Thyroid gland (tissue), 4 donors: Measurements from ENCODE around the gene FGF5.

Source experiments
- CTCF ChIP-seq, 6 experiments: fragments of 200-600 bp in 3 of 6; fragments of 450-650 bp in 3 of 6; sonication (generic) in 3 of 6; IDR thresholded peaks; one replicate each; pipeline ENCODE4 v1.5.1; 2016 to 2019; ENCODE audit warnings: antibody characterized with exemption in 6 of 6, mild to moderate bottlenecking in 2 of 6, inconsistent platforms in 1 of 6, moderate library complexity in 1 of 6
- POLR2A ChIP-seq, 2 donors: fragments of 450-650 bp; IDR thresholded peaks; one replicate each; pipeline ENCODE4 v1.6.1; 2017; ENCODE audit warnings: antibody characterized with exemption in 2 of 2, mild to moderate bottlenecking in 2 of 2, moderate library complexity in 1 of 2

- TF ChIP-seq CTCF (IDR thresholded peaks at IDR 0.05) (peak in 3 of 6 experiments; percentile 17 to 35 (median 21)), POLR2A (IDR thresholded peaks at IDR 0.05) (no peak)
Measured at GRCh38 chr4:80221161-80221560, 45.3 kb upstream of the FGF5 start.
